ENCODE results near the gene DPH6. TPM values are rescaled to one million over a fixed set of nuclear protein-coding genes. Genes with fewer than 3 reads are reported as not detected.

The DPH6 gene
- total RNA-seq, 1 experiment from 2014 or later = 31.7 TPM

GRCh38 chr15:35448294-35448693, 97.7 kb downstream of the DPH6 start:
- Mint-ChIP-seq H3K9me3 (no peaks in the 10 kb centered on the region), H3K27me3 (ENCODE audit: low read depth) (no peaks in the 10 kb centered on the region), H3K4me1 (peaks cover 23% of the 10 kb centered on the region), H3K36me3 (no peaks in the 10 kb centered on the region), H3K27ac (no peak overlapping the region), H3K4me3 (no peak overlapping the region)
- ChIA-PET CTCF (no interaction called here), POLR2A (no interaction called here)
- no peak for TF ChIP-seq GTF2I (CRISPR knock-in tag; conservative IDR thresholded peaks at IDR 0.05)
- TF ChIP-seq ZNF416 (CRISPR knock-in tag; IDR thresholded peaks at IDR 0.05) = no peak
- TF ChIP-seq NFATC4 (CRISPR knock-in tag; IDR thresholded peaks at IDR 0.05) = no peak
- no peak for TF ChIP-seq JAZF1 (CRISPR knock-in tag; IDR thresholded peaks at IDR 0.05)
- no peak for TF ChIP-seq HMGA2 (CRISPR knock-in tag; IDR thresholded peaks at IDR 0.05)
- TF ChIP-seq GABPB1 (CRISPR knock-in tag; IDR thresholded peaks at IDR 0.05) = no peak
- TF ChIP-seq ZSCAN18 (CRISPR knock-in tag; IDR thresholded peaks at IDR 0.05) = no peak
- no peak for TF ChIP-seq E2F5 (CRISPR knock-in tag; IDR thresholded peaks at IDR 0.05)
- TF ChIP-seq, protein P1, sequence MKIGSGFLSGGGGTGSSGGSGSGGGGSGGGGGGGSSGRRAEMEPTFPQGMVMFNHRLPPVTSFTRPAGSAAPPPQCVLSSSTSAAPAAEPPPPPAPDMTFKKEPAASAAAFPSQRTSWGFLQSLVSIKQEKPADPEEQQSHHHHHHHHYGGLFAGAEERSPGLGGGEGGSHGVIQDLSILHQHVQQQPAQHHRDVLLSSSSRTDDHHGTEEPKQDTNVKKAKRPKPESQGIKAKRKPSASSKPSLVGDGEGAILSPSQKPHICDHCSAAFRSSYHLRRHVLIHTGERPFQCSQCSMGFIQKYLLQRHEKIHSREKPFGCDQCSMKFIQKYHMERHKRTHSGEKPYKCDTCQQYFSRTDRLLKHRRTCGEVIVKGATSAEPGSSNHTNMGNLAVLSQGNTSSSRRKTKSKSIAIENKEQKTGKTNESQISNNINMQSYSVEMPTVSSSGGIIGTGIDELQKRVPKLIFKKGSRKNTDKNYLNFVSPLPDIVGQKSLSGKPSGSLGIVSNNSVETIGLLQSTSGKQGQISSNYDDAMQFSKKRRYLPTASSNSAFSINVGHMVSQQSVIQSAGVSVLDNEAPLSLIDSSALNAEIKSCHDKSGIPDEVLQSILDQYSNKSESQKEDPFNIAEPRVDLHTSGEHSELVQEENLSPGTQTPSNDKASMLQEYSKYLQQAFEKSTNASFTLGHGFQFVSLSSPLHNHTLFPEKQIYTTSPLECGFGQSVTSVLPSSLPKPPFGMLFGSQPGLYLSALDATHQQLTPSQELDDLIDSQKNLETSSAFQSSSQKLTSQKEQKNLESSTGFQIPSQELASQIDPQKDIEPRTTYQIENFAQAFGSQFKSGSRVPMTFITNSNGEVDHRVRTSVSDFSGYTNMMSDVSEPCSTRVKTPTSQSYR (CRISPR knock-in tag; IDR thresholded peaks at IDR 0.05) = no peak
- TF ChIP-seq, protein P2, sequence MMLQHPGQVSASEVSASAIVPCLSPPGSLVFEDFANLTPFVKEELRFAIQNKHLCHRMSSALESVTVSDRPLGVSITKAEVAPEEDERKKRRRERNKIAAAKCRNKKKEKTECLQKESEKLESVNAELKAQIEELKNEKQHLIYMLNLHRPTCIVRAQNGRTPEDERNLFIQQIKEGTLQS (CRISPR knock-in tag; conservative IDR thresholded peaks at IDR 0.05) = no peak
- no peak for TF ChIP-seq FOXJ3 (CRISPR knock-in tag; IDR thresholded peaks at IDR 0.05; ENCODE audit: borderline replicate concordance)
- no peak for TF ChIP-seq IRF1 (CRISPR knock-in tag; IDR thresholded peaks at IDR 0.05)
- TF ChIP-seq ZNF317 (CRISPR knock-in tag; IDR thresholded peaks at IDR 0.05; ENCODE audit: borderline replicate concordance, low read depth) = no peak
- no peak for TF ChIP-seq TEAD1 (CRISPR knock-in tag; IDR thresholded peaks at IDR 0.05)
- ATAC-seq (no peak), DNase-seq (ENCODE audit: low spot score) (no peak)

DNA sequence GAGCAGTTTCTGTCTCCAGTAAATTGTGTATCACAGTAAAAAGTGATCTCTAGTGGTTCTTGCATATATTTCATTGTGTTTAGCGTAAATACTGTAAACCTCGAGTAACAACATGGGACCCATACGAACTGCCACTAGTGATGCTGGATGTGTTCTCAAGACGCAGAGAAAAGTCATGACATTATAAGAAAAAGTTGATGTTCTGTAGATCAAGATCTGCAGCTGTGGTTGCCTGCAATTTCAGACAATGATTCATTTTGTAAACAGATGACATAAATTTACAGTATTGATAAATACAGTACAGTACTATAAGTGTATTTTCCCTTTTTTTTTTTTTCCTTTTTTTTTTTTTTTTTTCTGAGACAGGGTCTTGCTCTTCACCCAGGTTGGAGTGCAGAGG, 100.1 kb downstream of the DPH6 start:
- ChIA-PET POLR2A (no interaction called here), CTCF (interaction anchor here (0.7 to 5.4 kb wide), 6 partner anchors 9 to 367 kb away, joined by 3 to 159 read pairs (median 12); no protein-coding TSS in a partner anchor)
- Mint-ChIP-seq H3K27me3 (ENCODE audit: low read depth) (no peaks in the 10 kb centered on the region), H3K9me3 (peaks cover 10% of the 10 kb centered on the region), H3K4me3 (no peak overlapping the region), H3K36me3 (peaks cover 9% of the 10 kb centered on the region), H3K27ac (0 out of 2 replicates have a peak overlapping the region, but pooled peaks have one; percentile 26), H3K4me1 (peaks cover 28% of the 10 kb centered on the region)
- DNase-seq (ENCODE audit: low spot score) (no peak), ATAC-seq (no peak)
- no peak for TF ChIP-seq SMAD4 (CRISPR knock-in tag; IDR thresholded peaks at IDR 0.05)
- no peak for TF ChIP-seq ZMAT4 (CRISPR knock-in tag; IDR thresholded peaks at IDR 0.05)
- TF ChIP-seq FOXJ3 (CRISPR knock-in tag; IDR thresholded peaks at IDR 0.05; ENCODE audit: borderline replicate concordance) = no peak
- TF ChIP-seq OVOL2 (CRISPR knock-in tag; IDR thresholded peaks at IDR 0.05; ENCODE audit: borderline replicate concordance) = no peak
- TF ChIP-seq NFE2L1 (CRISPR knock-in tag; IDR thresholded peaks at IDR 0.05) = no peak
- TF ChIP-seq, protein P3, sequence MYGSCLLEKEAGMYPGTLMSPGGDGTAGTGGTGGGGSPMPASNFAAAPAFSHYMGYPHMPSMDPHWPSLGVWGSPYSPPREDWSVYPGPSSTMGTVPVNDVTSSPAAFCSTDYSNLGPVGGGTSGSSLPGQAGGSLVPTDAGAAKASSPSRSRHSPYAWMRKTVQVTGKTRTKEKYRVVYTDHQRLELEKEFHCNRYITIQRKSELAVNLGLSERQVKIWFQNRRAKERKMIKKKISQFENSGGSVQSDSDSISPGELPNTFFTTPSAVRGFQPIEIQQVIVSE (CRISPR knock-in tag; IDR thresholded peaks at IDR 0.05; ENCODE audit: borderline replicate concordance) = no peak
- TF ChIP-seq E2F5 (CRISPR knock-in tag; IDR thresholded peaks at IDR 0.05) = no peak
- TF ChIP-seq KAT7 (CRISPR knock-in tag; IDR thresholded peaks at IDR 0.05; ENCODE audit: borderline replicate concordance) = no peak
- no peak for TF ChIP-seq PRRX2 (CRISPR knock-in tag; IDR thresholded peaks at IDR 0.05)
- no peak for TF ChIP-seq ESRRA (CRISPR knock-in tag; IDR thresholded peaks at IDR 0.05; ENCODE audit: borderline replicate concordance)
- TF ChIP-seq CBFB (CRISPR knock-in tag; IDR thresholded peaks at IDR 0.05; ENCODE audit: low read depth) = no peak
- TF ChIP-seq, protein P4, sequence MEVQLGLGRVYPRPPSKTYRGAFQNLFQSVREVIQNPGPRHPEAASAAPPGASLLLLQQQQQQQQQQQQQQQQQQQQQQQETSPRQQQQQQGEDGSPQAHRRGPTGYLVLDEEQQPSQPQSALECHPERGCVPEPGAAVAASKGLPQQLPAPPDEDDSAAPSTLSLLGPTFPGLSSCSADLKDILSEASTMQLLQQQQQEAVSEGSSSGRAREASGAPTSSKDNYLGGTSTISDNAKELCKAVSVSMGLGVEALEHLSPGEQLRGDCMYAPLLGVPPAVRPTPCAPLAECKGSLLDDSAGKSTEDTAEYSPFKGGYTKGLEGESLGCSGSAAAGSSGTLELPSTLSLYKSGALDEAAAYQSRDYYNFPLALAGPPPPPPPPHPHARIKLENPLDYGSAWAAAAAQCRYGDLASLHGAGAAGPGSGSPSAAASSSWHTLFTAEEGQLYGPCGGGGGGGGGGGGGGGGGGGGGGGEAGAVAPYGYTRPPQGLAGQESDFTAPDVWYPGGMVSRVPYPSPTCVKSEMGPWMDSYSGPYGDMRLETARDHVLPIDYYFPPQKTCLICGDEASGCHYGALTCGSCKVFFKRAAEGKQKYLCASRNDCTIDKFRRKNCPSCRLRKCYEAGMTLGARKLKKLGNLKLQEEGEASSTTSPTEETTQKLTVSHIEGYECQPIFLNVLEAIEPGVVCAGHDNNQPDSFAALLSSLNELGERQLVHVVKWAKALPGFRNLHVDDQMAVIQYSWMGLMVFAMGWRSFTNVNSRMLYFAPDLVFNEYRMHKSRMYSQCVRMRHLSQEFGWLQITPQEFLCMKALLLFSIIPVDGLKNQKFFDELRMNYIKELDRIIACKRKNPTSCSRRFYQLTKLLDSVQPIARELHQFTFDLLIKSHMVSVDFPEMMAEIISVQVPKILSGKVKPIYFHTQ (CRISPR knock-in tag; IDR thresholded peaks at IDR 0.05) = no peak
